Loucy (cell line): ENCODE data around the gene NBEA.

ENCODE experiments used
- CTCF ChIP-seq: fragments of 200-600 bp; sonication (generic); conservative IDR thresholded peaks from 2 replicates; pipeline ENCODE4 v1.5.1; 2014; ENCODE audit warnings: mild to moderate bottlenecking, antibody characterized with exemption, low read length
- EZH2phosphoT487 ChIP-seq: fragments of 200-600 bp; IDR thresholded peaks from 2 replicates; pipeline ENCODE4 v1.6.1; 2018; ENCODE audit warnings: antibody characterized with exemption, mild to moderate bottlenecking, moderate library complexity, borderline replicate concordance

GRCh38 chr13:35046587-35046986 is 104.5 kb downstream of the NBEA start:
- TF ChIP-seq CTCF (no peak), EZH2phosphoT487 (no peak)
